ENCODE measurements around the gene CSMD2. TPM values are rescaled to one million over a fixed set of nuclear protein-coding genes. Genes with fewer than 3 reads are reported as not detected.

The CSMD2 gene
- total RNA-seq, 1 donor from 2014 or later, result 1.8 TPM

DNA sequence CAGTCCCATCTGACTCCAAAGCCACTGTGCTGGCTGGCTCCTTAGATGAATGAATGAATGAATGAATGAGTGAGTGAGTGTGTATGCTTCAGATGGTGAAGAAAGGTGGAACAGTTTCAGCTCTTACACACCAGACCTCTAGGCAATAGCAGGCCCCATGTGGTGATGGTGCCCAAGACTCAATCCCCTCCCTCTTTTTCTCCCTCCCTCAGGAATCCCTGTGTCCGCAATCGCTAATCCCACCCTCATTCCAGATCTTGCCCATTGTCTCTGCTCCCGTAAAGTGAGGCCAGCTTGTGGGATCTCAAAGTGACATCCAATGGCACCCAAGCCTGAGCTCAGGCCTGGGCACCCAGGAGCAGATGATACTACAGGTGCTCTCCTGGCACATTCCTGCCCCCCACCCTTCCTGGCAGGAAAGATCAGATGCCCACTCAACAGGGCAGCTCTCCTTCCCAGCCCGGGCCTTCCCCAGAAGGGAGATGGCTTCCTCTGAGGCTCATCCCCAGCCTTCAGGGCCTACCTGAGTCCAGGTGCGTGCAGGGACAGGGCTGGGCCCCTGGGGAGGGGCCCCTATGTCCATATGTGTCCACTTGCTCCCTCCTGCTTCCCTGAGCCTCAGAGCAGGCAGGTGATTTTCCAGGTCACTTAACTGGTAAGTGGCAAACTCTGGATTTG, 194.7 kb downstream of the CSMD2 start:
- no peaks in the 10 kb centered on the region for H3K36me3 Mint-ChIP-seq
- peaks cover 4% of the 10 kb centered on the region for H3K4me1 Mint-ChIP-seq (ENCODE audit: unreplicated experiment)
- DNase-seq (ENCODE audit: extremely low spot score, unreplicated experiment), result no peak
- H3K4me3 Mint-ChIP-seq, result no peak overlapping the region
- TF ChIP-seq, protein P1, sequence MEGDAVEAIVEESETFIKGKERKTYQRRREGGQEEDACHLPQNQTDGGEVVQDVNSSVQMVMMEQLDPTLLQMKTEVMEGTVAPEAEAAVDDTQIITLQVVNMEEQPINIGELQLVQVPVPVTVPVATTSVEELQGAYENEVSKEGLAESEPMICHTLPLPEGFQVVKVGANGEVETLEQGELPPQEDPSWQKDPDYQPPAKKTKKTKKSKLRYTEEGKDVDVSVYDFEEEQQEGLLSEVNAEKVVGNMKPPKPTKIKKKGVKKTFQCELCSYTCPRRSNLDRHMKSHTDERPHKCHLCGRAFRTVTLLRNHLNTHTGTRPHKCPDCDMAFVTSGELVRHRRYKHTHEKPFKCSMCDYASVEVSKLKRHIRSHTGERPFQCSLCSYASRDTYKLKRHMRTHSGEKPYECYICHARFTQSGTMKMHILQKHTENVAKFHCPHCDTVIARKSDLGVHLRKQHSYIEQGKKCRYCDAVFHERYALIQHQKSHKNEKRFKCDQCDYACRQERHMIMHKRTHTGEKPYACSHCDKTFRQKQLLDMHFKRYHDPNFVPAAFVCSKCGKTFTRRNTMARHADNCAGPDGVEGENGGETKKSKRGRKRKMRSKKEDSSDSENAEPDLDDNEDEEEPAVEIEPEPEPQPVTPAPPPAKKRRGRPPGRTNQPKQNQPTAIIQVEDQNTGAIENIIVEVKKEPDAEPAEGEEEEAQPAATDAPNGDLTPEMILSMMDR (conservative IDR thresholded peaks at IDR 0.05), result no peak
- H3K27ac Mint-ChIP-seq, result no peak overlapping the region
- H3K9me3 Mint-ChIP-seq, result no peaks in the 10 kb centered on the region
- peaks cover 18% of the 10 kb centered on the region for H3K27me3 Mint-ChIP-seq

DNA sequence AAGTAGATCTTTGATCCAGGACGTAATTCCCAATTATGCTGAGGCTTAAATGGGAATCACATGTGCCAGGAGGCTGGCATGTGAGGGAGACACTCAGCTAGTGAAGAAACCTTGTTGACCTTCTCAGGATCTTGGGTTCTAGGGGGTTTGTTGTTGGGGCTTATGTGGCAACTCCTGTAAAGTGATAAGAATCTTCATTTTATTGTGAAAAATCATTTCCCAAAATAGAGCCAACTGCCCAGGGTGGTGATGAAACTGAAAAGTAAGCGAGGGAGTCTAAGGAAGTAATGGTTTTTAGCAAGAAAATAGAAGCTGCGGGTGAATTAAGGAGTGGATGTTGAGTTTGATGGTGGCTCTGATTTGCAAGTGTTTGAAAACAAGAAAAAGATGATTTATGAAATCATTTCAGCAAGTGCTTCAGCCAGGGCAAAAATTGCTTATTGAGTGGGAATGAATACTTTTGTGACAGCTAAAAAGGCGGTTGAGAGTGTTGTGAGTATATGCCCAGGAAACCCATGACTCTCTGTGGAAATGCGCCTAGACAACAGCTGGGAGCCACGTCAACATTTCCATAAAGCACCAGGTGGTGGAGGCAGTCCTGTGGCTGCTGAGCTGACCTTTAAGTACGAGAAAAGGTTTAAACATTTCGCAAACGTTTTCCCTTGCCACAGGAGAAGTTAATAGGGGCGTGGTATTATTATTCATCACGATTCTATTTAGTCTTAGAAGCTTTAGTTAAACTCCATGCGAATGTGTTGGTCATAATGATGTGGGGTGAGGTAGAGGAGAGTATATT, 198.5 kb downstream of the CSMD2 start:
- peaks cover 4% of the 10 kb centered on the region for H3K27me3 Mint-ChIP-seq
- no peaks in the 10 kb centered on the region for H3K9me3 Mint-ChIP-seq
- no peak overlapping the region for H3K4me3 Mint-ChIP-seq
- H3K27ac Mint-ChIP-seq, result no peak overlapping the region
- TF ChIP-seq, protein P1 (conservative IDR thresholded peaks at IDR 0.05), result no peak
- H3K4me1 Mint-ChIP-seq (ENCODE audit: unreplicated experiment), result peaks cover 4% of the 10 kb centered on the region
- no peak for DNase-seq (ENCODE audit: extremely low spot score, unreplicated experiment)
- no peaks in the 10 kb centered on the region for H3K36me3 Mint-ChIP-seq

DNA sequence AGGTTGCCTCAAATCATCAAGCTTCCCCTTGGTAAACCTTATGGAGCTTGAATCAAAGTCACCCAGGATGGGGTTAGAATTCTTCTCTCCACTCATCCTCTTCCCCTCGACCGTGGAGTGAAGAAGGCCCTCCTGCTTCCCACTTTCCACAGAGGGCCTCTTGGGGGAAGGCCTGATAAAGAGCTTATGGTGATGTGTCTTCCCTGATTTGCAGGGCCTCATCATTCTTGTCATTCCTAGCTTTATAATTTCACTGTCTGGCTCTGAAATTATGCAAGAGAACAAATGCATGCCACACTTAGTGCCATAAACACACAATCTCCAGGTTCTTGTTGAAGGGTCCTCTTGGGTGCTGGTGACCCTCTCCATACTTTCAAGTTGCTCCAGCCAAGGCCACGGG, 199.9 kb downstream of the CSMD2 start:
- no peak for DNase-seq (ENCODE audit: extremely low spot score, unreplicated experiment)
- TF ChIP-seq, protein P1 (conservative IDR thresholded peaks at IDR 0.05), result no peak
- H3K9me3 Mint-ChIP-seq, result no peaks in the 10 kb centered on the region
- no peaks in the 10 kb centered on the region for H3K4me1 Mint-ChIP-seq (ENCODE audit: unreplicated experiment)
- peaks cover 4% of the 10 kb centered on the region for H3K27me3 Mint-ChIP-seq
- H3K4me3 Mint-ChIP-seq, result no peak overlapping the region
- no peak overlapping the region for H3K27ac Mint-ChIP-seq
- H3K36me3 Mint-ChIP-seq, result no peaks in the 10 kb centered on the region

DNA sequence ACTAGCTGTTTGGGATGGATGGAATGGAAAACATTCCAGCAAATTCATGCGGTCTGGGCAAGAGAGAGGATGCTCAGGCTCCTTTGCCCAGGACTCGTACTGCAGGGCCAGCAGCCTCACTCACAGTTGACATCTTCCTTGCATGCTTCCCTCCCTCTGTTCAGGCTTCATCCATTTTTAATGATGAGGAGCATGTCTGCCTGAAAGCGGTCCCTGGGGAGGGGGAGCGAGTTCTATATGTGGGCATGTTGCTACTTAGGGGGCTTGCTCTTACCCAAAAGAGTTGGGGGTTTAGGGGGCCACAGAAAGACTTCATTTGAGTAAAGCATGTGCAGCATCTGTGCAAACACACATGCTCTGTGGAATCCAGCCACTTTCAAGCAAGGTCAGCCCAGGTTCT, 203.0 kb downstream of the CSMD2 start:
- Mint-ChIP-seq H3K27ac (no peak overlapping the region), H3K9me3 (no peaks in the 10 kb centered on the region), H3K27me3 (peaks cover 5% of the 10 kb centered on the region), H3K36me3 (no peaks in the 10 kb centered on the region), H3K4me1 (ENCODE audit: unreplicated experiment) (peaks cover 4% of the 10 kb centered on the region), H3K4me3 (no peak overlapping the region)
- no peak for DNase-seq (ENCODE audit: extremely low spot score, unreplicated experiment)
- TF ChIP-seq, protein P1 (conservative IDR thresholded peaks at IDR 0.05), result no peak

DNA sequence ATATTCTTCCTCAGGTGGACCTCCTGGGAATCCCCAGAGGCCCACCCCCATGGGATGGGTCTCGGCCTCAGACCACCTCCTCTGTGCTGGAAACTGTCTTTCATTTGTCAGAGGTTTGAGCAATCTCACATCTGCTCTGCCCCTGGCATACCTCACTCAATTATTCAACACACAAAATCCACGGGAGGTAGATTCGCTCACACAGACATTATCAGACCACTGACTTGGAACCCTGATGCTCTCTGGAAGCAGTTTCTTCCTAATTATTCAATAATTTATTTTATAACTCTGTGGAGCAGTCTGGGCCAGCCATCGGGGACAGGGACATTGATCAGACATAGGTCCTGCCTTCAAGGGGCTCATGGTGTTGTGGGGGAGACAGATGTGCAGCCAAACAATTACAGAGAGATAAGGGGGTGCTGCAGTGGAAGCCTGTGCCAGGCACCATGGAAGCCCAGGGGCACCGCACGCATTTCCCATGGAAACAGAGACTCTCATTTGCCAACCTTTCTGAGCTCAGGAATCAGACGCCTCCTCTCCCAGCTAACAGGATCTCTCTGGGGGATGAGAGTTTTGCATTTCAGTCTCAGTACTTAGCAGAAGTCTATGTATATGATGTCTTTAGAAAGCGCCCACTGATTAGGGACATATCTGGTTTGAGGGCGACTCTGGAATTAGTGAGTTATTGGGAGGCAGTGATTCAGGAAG, 204.7 kb downstream of the CSMD2 start:
- peaks cover 4% of the 10 kb centered on the region for H3K4me1 Mint-ChIP-seq (ENCODE audit: unreplicated experiment)
- no peaks in the 10 kb centered on the region for H3K36me3 Mint-ChIP-seq
- TF ChIP-seq, protein P1 (conservative IDR thresholded peaks at IDR 0.05), result no peak
- no peak overlapping the region for H3K27ac Mint-ChIP-seq
- H3K27me3 Mint-ChIP-seq, result peaks cover 9% of the 10 kb centered on the region
- no peaks in the 10 kb centered on the region for H3K9me3 Mint-ChIP-seq
- no peak overlapping the region for H3K4me3 Mint-ChIP-seq
- DNase-seq (ENCODE audit: extremely low spot score, unreplicated experiment), result no peak

All from type B pancreatic cell (in vitro differentiated cells).